Liver (tissue), 9 donors: ENCODE data around the gene DIPK1B. TPM values are rescaled to one million over a fixed set of nuclear protein-coding genes. Genes with fewer than 3 reads are reported as not detected.

Experiments used
- DNase-seq: peaks from one replicate; pipeline ENCODE4 v3.0.0-alpha.2; 2017; ENCODE audit warnings: low spot score
- H3K27ac ChIP-seq, 2 donors: one replicate each; pipeline ENCODE4 v1.7.0; 2013; ENCODE audit warnings: inconsistent platforms in 2 of 2, low read length in 2 of 2, control low read depth in 1 of 2, low read depth in 1 of 2, mild to moderate bottlenecking in 1 of 2
- H3K27me3 ChIP-seq, 4 donors: one replicate each; pipeline versions ENCODE4 v1.6.1 to v1.7.0; 2013; ENCODE audit warnings: low read length in 3 of 4, inconsistent platforms in 1 of 4, mild to moderate bottlenecking in 1 of 4, moderate library complexity in 1 of 4; ENCODE audit not compliant: control insufficient read depth in 4 of 4, insufficient read depth in 4 of 4
- H3K36me3 ChIP-seq, 4 donors: one replicate each; pipeline versions ENCODE4 v1.6.1 to v1.7.0; 2013; ENCODE audit warnings: low read length in 3 of 4, mild to moderate bottlenecking in 3 of 4, low read depth in 1 of 4, moderate library complexity in 1 of 4; ENCODE audit not compliant: control insufficient read depth in 4 of 4, insufficient read depth in 3 of 4
- H3K4me1 ChIP-seq, 4 donors: one replicate each; pipeline versions ENCODE4 v1.6.1 to v1.7.0; 2013; ENCODE audit warnings: low read length in 3 of 4, mild to moderate bottlenecking in 3 of 4, moderate library complexity in 1 of 4; ENCODE audit not compliant: control insufficient read depth in 4 of 4, insufficient read depth in 4 of 4
- H3K4me3 ChIP-seq, 3 donors: one replicate each; pipeline versions ENCODE4 v1.6.1 to v1.7.0; 2013; ENCODE audit warnings: low read length in 3 of 3, control low read depth in 1 of 3, low read depth in 1 of 3, mild to moderate bottlenecking in 1 of 3
- H3K9ac ChIP-seq, 2 donors: one replicate each; pipeline ENCODE4 v1.7.0; 2013; ENCODE audit warnings: low read length in 2 of 2, mild to moderate bottlenecking in 2 of 2, moderate library complexity in 2 of 2, control low read depth in 1 of 2, low read depth in 1 of 2
- H3K9me3 ChIP-seq, 4 donors: one replicate each; pipeline versions ENCODE4 v1.6.1 to v1.7.0; 2013; ENCODE audit warnings: low read length in 3 of 4; ENCODE audit not compliant: control insufficient read depth in 4 of 4
- EGR1 ChIP-seq, 2 donors: IDR thresholded peaks; 2 replicates each; pipeline ENCODE4 v1.6.1; 2016 to 2018; ENCODE audit warnings: antibody characterized with exemption in 2 of 2, low read depth in 2 of 2
- FOXA1 ChIP-seq: IDR thresholded peaks from 2 replicates; pipeline ENCODE4 v1.6.1; 2016; ENCODE audit warnings: antibody characterized with exemption
- FOXA2 ChIP-seq: IDR thresholded peaks from 2 replicates; pipeline ENCODE4 v1.6.1; 2016; ENCODE audit warnings: antibody characterized with exemption
- GABPA ChIP-seq, 2 donors: IDR thresholded peaks in 1 of 2; conservative IDR thresholded peaks in 1 of 2; 2 replicates each; pipeline ENCODE4 v1.6.1; 2016; ENCODE audit warnings: antibody characterized with exemption in 2 of 2, mild to moderate bottlenecking in 1 of 2, moderate library complexity in 1 of 2
- HNF4A ChIP-seq, 2 donors: conservative IDR thresholded peaks; 2 replicates each; pipeline ENCODE4 v1.6.1; 2016; ENCODE audit warnings: antibody characterized with exemption in 2 of 2, mild to moderate bottlenecking in 2 of 2
- HNF4G ChIP-seq: IDR thresholded peaks from 2 replicates; pipeline ENCODE4 v1.6.1; 2016; ENCODE audit warnings: antibody characterized with exemption
- JUND ChIP-seq, 2 donors: IDR thresholded peaks; 2 replicates each; pipeline ENCODE4 v1.6.1; 2016; ENCODE audit warnings: antibody characterized with exemption in 2 of 2
- NR2F2 ChIP-seq: IDR thresholded peaks from 2 replicates; pipeline ENCODE4 v1.6.1; 2016; ENCODE audit warnings: antibody characterized with exemption
- RAD21 ChIP-seq, 2 donors: IDR thresholded peaks; 2 replicates each; pipeline ENCODE4 v1.6.1; 2016; ENCODE audit warnings: antibody characterized with exemption in 2 of 2, mild to moderate bottlenecking in 2 of 2
- RXRA ChIP-seq, 2 donors: IDR thresholded peaks; 2 replicates each; pipeline ENCODE4 v1.6.1; 2017 to 2018; ENCODE audit warnings: antibody characterized with exemption in 2 of 2, mild to moderate bottlenecking in 1 of 2
- SP1 ChIP-seq: IDR thresholded peaks from 2 replicates; pipeline ENCODE4 v1.6.1; 2018; ENCODE audit warnings: antibody characterized with exemption, mild to moderate bottlenecking
- TAF1 ChIP-seq: conservative IDR thresholded peaks from 2 replicates; pipeline ENCODE4 v1.6.1; 2016; ENCODE audit warnings: antibody characterized with exemption, mild to moderate bottlenecking
- YY1 ChIP-seq: IDR thresholded peaks from 2 replicates; pipeline ENCODE4 v1.6.1; 2016; ENCODE audit warnings: antibody characterized with exemption, mild to moderate bottlenecking
- WGBS: extraction: QIAGEN DNeasy Blood & Tissue Kit; methylation state at CpG from one replicate; pipeline ENCODE4 v1.1.7; 2013; 5-methylcytosine and 5-hydroxymethylcytosine counted together
- polyA plus RNA-seq, 2 donors: library from polyadenylated mRNA; stranded (reverse) in 1 of 2; unstranded in 1 of 2; fragments of 200-250 nt in 1 of 2; fragments of >200 nt in 1 of 2; fragmentation: Nextera tagmentation in 1 of 2; extraction: Ambion mirVana in 1 of 2; gene quantifications; one replicate each; pipeline versions ENCODE4 v1.2.1 to v1.2.3, GENCODE V29; 2013 to 2015
- total RNA-seq, 2 donors: library from RNA; depleted of rRNA; stranded (reverse); fragments of >200 nt; gene quantifications; one replicate each; pipeline ENCODE4 v1.2.3, GENCODE V29; 2014
- TF ChIP-seq, protein P1 (sequence below): IDR thresholded peaks from 2 replicates; pipeline ENCODE4 v1.6.1; 2016; ENCODE audit warnings: antibody characterized with exemption, mild to moderate bottlenecking
- TF ChIP-seq, protein P2 (sequence below): IDR thresholded peaks from 2 replicates; pipeline ENCODE4 v1.6.1; 2016; ENCODE audit warnings: antibody characterized with exemption
- TF ChIP-seq, protein P3 (sequence below): IDR thresholded peaks from 2 replicates; pipeline ENCODE4 v1.6.1; 2016; ENCODE audit warnings: antibody characterized with exemption
- TF ChIP-seq, protein P4 (sequence below): IDR thresholded peaks from 2 replicates; pipeline ENCODE4 v1.6.1; 2016; ENCODE audit warnings: antibody characterized with exemption
- TF ChIP-seq, protein P5 (sequence below): fragments of 150-350 bp; IDR thresholded peaks from 2 replicates; pipeline ENCODE4 v1.5.1; 2017; ENCODE audit warnings: improper control_type of control experiment, low read depth, low read length; ENCODE audit not compliant: missing input control
- donor health status: healthy.
- donor health status: healthy.
- donor health status: healthy.
- donor health status: healthy.
- donor health status: healthy.

DIPK1B gene
- total and polyA plus RNA-seq, 4 donors, result 2.3 to 19.7 (median 5.2) TPM

DNA sequence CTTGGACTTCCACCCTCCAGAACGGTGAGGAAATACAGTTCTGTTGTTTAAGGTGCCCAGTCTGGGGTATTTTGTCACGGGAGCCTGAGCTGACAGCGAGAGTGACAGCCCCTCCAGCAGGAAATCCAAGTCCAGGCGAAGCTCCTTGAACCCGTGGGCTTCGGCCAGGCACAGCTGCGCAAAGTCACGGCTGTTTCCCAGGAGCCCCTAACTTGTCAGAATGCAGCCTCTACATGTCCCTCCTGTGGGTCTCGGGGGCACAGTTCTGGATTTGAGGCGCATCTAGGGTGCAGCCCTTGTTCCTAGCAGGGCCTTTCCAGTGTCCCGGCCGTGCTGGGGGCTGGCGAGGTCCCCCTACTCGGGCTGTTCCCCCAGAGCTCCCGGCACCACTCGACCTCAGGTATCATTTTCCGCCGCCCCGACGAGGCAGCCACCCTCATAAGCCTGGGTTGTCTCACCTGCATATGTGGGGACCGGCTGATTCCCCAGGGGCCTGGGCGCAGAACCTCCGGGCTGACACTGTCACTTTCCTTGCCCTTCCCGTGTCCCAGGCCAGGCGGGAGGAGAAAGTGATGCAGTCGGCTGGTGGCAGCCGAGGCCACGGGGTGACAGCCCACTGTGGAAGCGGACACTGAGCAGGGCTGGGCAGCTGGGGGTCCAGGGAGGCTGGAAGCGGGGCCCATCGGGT is 41.1 kb downstream of the DIPK1B start (continued):
- TF ChIP-seq, protein P1, sequence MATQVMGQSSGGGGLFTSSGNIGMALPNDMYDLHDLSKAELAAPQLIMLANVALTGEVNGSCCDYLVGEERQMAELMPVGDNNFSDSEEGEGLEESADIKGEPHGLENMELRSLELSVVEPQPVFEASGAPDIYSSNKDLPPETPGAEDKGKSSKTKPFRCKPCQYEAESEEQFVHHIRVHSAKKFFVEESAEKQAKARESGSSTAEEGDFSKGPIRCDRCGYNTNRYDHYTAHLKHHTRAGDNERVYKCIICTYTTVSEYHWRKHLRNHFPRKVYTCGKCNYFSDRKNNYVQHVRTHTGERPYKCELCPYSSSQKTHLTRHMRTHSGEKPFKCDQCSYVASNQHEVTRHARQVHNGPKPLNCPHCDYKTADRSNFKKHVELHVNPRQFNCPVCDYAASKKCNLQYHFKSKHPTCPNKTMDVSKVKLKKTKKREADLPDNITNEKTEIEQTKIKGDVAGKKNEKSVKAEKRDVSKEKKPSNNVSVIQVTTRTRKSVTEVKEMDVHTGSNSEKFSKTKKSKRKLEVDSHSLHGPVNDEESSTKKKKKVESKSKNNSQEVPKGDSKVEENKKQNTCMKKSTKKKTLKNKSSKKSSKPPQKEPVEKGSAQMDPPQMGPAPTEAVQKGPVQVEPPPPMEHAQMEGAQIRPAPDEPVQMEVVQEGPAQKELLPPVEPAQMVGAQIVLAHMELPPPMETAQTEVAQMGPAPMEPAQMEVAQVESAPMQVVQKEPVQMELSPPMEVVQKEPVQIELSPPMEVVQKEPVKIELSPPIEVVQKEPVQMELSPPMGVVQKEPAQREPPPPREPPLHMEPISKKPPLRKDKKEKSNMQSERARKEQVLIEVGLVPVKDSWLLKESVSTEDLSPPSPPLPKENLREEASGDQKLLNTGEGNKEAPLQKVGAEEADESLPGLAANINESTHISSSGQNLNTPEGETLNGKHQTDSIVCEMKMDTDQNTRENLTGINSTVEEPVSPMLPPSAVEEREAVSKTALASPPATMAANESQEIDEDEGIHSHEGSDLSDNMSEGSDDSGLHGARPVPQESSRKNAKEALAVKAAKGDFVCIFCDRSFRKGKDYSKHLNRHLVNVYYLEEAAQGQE, result no peak
- TF ChIP-seq HNF4G (no peak), RAD21 (IDR thresholded peaks at IDR 0.05) (no peak), JUND (IDR thresholded peaks at IDR 0.05) (no peak), SP1 (no peak), NR2F2 (no peak)
- TF ChIP-seq, protein P2, sequence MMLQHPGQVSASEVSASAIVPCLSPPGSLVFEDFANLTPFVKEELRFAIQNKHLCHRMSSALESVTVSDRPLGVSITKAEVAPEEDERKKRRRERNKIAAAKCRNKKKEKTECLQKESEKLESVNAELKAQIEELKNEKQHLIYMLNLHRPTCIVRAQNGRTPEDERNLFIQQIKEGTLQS, result no peak

DNA sequence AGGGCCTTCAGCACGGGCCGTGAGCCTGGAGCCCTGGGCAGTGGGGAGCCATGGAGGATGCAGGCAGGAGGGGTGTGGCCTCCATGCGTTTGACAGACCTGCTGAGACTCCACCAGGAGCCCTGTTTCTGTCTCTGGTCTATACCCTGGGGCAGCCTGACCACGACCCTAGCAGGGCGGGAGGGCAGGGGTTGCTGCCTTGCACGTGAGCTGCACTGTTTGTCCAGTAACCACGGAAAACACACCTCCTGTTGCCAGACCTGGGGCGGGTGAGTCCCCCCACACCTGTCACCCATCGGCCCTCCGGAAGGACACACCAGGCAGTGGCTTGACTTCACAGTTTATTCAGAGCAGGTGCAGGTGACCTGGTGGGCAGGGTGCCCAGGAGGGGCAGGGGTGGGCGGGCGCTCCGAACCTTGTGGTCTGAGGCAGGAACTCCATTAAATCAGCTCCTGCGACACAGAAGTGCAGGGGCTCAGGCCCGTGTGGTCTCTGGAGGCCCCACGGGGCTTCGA is 41.7 kb downstream of the DIPK1B start:
- no peak overlapping the region for H3K27ac ChIP-seq
- no peak for TF ChIP-seq HNF4A (conservative IDR thresholded peaks at IDR 0.05)
- TF ChIP-seq, protein P3, sequence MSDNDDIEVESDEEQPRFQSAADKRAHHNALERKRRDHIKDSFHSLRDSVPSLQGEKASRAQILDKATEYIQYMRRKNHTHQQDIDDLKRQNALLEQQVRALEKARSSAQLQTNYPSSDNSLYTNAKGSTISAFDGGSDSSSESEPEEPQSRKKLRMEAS, result no peak
- no peak for TF ChIP-seq EGR1 (IDR thresholded peaks at IDR 0.05; ENCODE audit: low read depth in 2 of 2)
- no peak for TF ChIP-seq GABPA (IDR thresholded peaks at IDR 0.05 in 1 of 2, conservative IDR thresholded peaks at IDR 0.05 in 1 of 2)
- no peak for TF ChIP-seq SP1
- no peak for TF ChIP-seq YY1
- no peak for TF ChIP-seq FOXA2
- TF ChIP-seq, protein P4, sequence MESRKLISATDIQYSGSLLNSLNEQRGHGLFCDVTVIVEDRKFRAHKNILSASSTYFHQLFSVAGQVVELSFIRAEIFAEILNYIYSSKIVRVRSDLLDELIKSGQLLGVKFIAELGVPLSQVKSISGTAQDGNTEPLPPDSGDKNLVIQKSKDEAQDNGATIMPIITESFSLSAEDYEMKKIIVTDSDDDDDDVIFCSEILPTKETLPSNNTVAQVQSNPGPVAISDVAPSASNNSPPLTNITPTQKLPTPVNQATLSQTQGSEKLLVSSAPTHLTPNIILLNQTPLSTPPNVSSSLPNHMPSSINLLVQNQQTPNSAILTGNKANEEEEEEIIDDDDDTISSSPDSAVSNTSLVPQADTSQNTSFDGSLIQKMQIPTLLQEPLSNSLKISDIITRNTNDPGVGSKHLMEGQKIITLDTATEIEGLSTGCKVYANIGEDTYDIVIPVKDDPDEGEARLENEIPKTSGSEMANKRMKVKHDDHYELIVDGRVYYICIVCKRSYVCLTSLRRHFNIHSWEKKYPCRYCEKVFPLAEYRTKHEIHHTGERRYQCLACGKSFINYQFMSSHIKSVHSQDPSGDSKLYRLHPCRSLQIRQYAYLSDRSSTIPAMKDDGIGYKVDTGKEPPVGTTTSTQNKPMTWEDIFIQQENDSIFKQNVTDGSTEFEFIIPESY, result no peak
- TF ChIP-seq, protein P2, result no peak
- no peak for TF ChIP-seq RAD21 (IDR thresholded peaks at IDR 0.05)
- TF ChIP-seq FOXA1, result no peak
- no peak for TF ChIP-seq TAF1
- no peak for TF ChIP-seq HNF4G
- no peak for TF ChIP-seq RXRA (IDR thresholded peaks at IDR 0.05)
- no peak for TF ChIP-seq JUND (IDR thresholded peaks at IDR 0.05)
- TF ChIP-seq, protein P5, sequence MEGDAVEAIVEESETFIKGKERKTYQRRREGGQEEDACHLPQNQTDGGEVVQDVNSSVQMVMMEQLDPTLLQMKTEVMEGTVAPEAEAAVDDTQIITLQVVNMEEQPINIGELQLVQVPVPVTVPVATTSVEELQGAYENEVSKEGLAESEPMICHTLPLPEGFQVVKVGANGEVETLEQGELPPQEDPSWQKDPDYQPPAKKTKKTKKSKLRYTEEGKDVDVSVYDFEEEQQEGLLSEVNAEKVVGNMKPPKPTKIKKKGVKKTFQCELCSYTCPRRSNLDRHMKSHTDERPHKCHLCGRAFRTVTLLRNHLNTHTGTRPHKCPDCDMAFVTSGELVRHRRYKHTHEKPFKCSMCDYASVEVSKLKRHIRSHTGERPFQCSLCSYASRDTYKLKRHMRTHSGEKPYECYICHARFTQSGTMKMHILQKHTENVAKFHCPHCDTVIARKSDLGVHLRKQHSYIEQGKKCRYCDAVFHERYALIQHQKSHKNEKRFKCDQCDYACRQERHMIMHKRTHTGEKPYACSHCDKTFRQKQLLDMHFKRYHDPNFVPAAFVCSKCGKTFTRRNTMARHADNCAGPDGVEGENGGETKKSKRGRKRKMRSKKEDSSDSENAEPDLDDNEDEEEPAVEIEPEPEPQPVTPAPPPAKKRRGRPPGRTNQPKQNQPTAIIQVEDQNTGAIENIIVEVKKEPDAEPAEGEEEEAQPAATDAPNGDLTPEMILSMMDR, result no peak
- TF ChIP-seq NR2F2, result no peak
- TF ChIP-seq, protein P1, result no peak
- H3K4me1 ChIP-seq, result no peaks in the 10 kb centered on the region
- no peaks in the 10 kb centered on the region for H3K36me3 ChIP-seq
- H3K4me3 ChIP-seq, result no peak overlapping the region
- no peak for DNase-seq
- 77% methylated on average over 17 of the region's 17 CpGs for WGBS
- no peak overlapping the region for H3K9ac ChIP-seq
- H3K9me3 ChIP-seq, result peaks cover 0 to 10% (median 1%) of the 10 kb centered on the region in 4 donors
- H3K27me3 ChIP-seq, result no peaks in the 10 kb centered on the region
